Calu3 (cell line): ENCODE measurements around the gene ZNF574. TPM values are rescaled to one million over a fixed set of nuclear protein-coding genes. Genes with fewer than 3 reads are reported as not detected.

Experiments used
- BruUV-seq: library from RNA; stranded (reverse); fragments of 400-500 nt; replicated peaks from 2 replicates; lab custom pipeline; 2021; lab: Mats Ljungman, UMichigan
- CTCF ChIA-PET: fragments of 300-600 bp; sonication (Branson Sonifier 250); formaldehyde crosslinking; loops from one replicate; lab custom pipeline; 2022; ENCODE audit warnings: antibody characterized with exemption; lab: Charles Lee
- DNase-seq: peaks from one replicate; pipeline ENCODE4 v3.0.0; 2022
- H3K27ac Mint-ChIP-seq: one replicate; pipeline ENCODE4 v1.8.0; 2022; ENCODE audit warnings: mixed read lengths; ENCODE audit not compliant: unreplicated experiment
- H3K27me3 Mint-ChIP-seq: one replicate; pipeline ENCODE4 v1.8.0; 2022; ENCODE audit warnings: mixed read lengths; ENCODE audit not compliant: unreplicated experiment
- H3K36me3 Mint-ChIP-seq: one replicate; pipeline ENCODE4 v1.8.0; 2022; ENCODE audit warnings: mild to moderate bottlenecking, moderate library complexity, mixed read lengths; ENCODE audit not compliant: insufficient read depth, unreplicated experiment
- H3K4me1 Mint-ChIP-seq: one replicate; pipeline ENCODE4 v1.8.0; 2022; ENCODE audit warnings: mild to moderate bottlenecking, low read depth, mixed read lengths; ENCODE audit not compliant: unreplicated experiment
- H3K4me3 Mint-ChIP-seq: one replicate; pipeline ENCODE4 v1.8.0; 2022; ENCODE audit warnings: mild to moderate bottlenecking, low read depth, moderate library complexity, mixed read lengths; ENCODE audit not compliant: unreplicated experiment
- H3K9me3 Mint-ChIP-seq: one replicate; pipeline ENCODE4 v1.8.0; 2022; ENCODE audit warnings: low read depth, mixed read lengths; ENCODE audit not compliant: unreplicated experiment
- CTCF ChIP-seq: fragments of 200-600 bp; IDR thresholded peaks from one replicate; pipeline ENCODE4 v1.8.0; 2022; ENCODE audit warnings: antibody characterized with exemption; ENCODE audit not compliant: unreplicated experiment
- intact Hi-C: fragments of 100-400 bp; cut with micrococcal nuclease; formaldehyde crosslinking; loops from one replicate; pipeline ENCODE4 v1.10.0; 2022; ENCODE audit not compliant: unreplicated experiment
- total RNA-seq: library from RNA; stranded (reverse); gene quantifications from 2 replicates; pipeline ENCODE4 v1.2.3, GENCODE V29; 2022

Gene ZNF574
- total RNA-seq, 1 experiment from 2014 or later: 22.0 TPM

GRCh38 chr19:42108527-42109389, 32.8 kb downstream of the ZNF574 start:
- no TSS peak for BruUV-seq
- CTCF ChIA-PET: interaction anchor here (0.6 to 1.7 kb wide), 7 partner anchors 11 to 136 kb away, joined by 3 to 8 read pairs (median 3); partner anchors contain the start of gene POU2F2
- peak; percentile 93 for DNase-seq
- H3K36me3 Mint-ChIP-seq: no peaks in the 10 kb centered on the region
- H3K4me3 Mint-ChIP-seq: no peak overlapping the region
- intact Hi-C loops: loop anchor here (1.0 to 10.0 kb wide), 5 partner anchors 25 to 324 kb away; partner anchors contain the start of gene MEGF8
- TF ChIP-seq CTCF: peak; percentile 100
- no peaks in the 10 kb centered on the region for H3K9me3 Mint-ChIP-seq
- H3K27ac Mint-ChIP-seq: no peak overlapping the region
- H3K27me3 Mint-ChIP-seq: peaks cover 39% of the 10 kb centered on the region
- H3K4me1 Mint-ChIP-seq: peaks cover 35% of the 10 kb centered on the region

GRCh38 chr19:42109896-42110295, 33.9 kb downstream of the ZNF574 start:
- intact Hi-C loops: loop anchor here (2.0 to 10.0 kb wide), 3 partner anchors 75 to 323 kb away; partner anchors contain the start of gene MEGF8

GRCh38 chr19:42110658-42111057, 34.7 kb downstream of the ZNF574 start:
- Mint-ChIP-seq H3K36me3 (peaks cover 6% of the 10 kb centered on the region), H3K4me3 (no peak overlapping the region), H3K4me1 (peaks cover 52% of the 10 kb centered on the region), H3K27me3 (peaks cover 24% of the 10 kb centered on the region), H3K9me3 (no peaks in the 10 kb centered on the region), H3K27ac (no peak overlapping the region)
- no peak for TF ChIP-seq CTCF
- CTCF ChIA-PET: interaction anchor here (0.5 kb wide), 1 partner anchor 103 kb away, joined by 3 read pairs; no protein-coding TSS in a partner anchor
- intact Hi-C loops: no loop called here
- DNase-seq: no peak
- BruUV-seq: no TSS peak

More at GRCh38 chr19:42109896-42110295, 33.9 kb downstream of the ZNF574 start:
- CTCF ChIA-PET: interaction anchor here (1.5 kb wide), 1 partner anchor 23 kb away, joined by 8 read pairs; the partner anchor contains the start of gene POU2F2
- Mint-ChIP-seq H3K36me3 (no peaks in the 10 kb centered on the region), H3K9me3 (no peaks in the 10 kb centered on the region), H3K27me3 (peaks cover 32% of the 10 kb centered on the region), H3K27ac (no peak overlapping the region), H3K4me1 (peaks cover 45% of the 10 kb centered on the region), H3K4me3 (no peak overlapping the region)
- DNase-seq: no peak
- no peak for TF ChIP-seq CTCF
- BruUV-seq: no TSS peak

- Mint-ChIP-seq H3K4me3 (no peak overlapping the region), H3K9me3 (no peaks in the 10 kb centered on the region), H3K27me3 (peaks cover 17% of the 10 kb centered on the region), H3K27ac (peak overlapping the region; percentile 14), H3K4me1 (peaks cover 57% of the 10 kb centered on the region), H3K36me3 (peaks cover 6% of the 10 kb centered on the region)
- intact Hi-C loops: no loop called here
- BruUV-seq: no TSS peak
- no peak for DNase-seq
- CTCF ChIA-PET: no interaction called here
- no peak for TF ChIP-seq CTCF
These were observed 35.4 kb downstream of the ZNF574 start for GRCh38 chr19:42111384-42111783.
